ENCODE measurements around the gene ISCA2.

- TF ChIP-seq CTCF (IDR thresholded peaks at IDR 0.05; ENCODE audit: low read depth, low read length) (peak; percentile 37), EZH2phosphoT487 (IDR thresholded peaks at IDR 0.05; ENCODE audit: low read depth) (no peak)
Measured at GRCh38 chr14:74508292-74508731, 14.7 kb downstream of the ISCA2 start.

Measured in OCI-LY3 (cell line).